ENCODE measurements around the gene C4A.
"Not testable (repeated sequence)": the region's sequence is repeated elsewhere in the genome, so short reads cannot be mapped to it uniquely, and the experiment has no call there.

- TF ChIP-seq, protein P1, sequence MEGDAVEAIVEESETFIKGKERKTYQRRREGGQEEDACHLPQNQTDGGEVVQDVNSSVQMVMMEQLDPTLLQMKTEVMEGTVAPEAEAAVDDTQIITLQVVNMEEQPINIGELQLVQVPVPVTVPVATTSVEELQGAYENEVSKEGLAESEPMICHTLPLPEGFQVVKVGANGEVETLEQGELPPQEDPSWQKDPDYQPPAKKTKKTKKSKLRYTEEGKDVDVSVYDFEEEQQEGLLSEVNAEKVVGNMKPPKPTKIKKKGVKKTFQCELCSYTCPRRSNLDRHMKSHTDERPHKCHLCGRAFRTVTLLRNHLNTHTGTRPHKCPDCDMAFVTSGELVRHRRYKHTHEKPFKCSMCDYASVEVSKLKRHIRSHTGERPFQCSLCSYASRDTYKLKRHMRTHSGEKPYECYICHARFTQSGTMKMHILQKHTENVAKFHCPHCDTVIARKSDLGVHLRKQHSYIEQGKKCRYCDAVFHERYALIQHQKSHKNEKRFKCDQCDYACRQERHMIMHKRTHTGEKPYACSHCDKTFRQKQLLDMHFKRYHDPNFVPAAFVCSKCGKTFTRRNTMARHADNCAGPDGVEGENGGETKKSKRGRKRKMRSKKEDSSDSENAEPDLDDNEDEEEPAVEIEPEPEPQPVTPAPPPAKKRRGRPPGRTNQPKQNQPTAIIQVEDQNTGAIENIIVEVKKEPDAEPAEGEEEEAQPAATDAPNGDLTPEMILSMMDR (IDR thresholded peaks at IDR 0.05; ENCODE audit: insufficient read depth, low read depth, low read length): not testable (repeated sequence)
- TF ChIP-seq EZH2 (IDR thresholded peaks at IDR 0.05; ENCODE audit: insufficient read depth, low read length): not testable (repeated sequence)
Measured at GRCh38 chr6:32008037-32008436, 26.2 kb downstream of the C4A start.

All from astrocyte (in vitro differentiated cells and primary cell).